HG03442 (cell line): ENCODE results near the gene UBAC2.
"Not testable (repeated sequence)": the region's sequence is repeated elsewhere in the genome, so short reads cannot be mapped to it uniquely, and the experiment has no call there.

Experiments used
- ATAC-seq: cut with Tn5 transposase; IDR thresholded peaks from one replicate; pipeline ENCODE4 v1.9.1; 2021; ENCODE audit warnings: mild to moderate bottlenecking, moderate library complexity; ENCODE audit not compliant: unreplicated experiment

The UBAC2 gene

GRCh38 chr13:99182439-99182838 is 18.2 kb upstream of the UBAC2 start:
- ATAC-seq, result no peak

- ATAC-seq, result no peak
These were observed 15.0 kb upstream of the UBAC2 start for GRCh38 chr13:99185606-99186005.

GRCh38 chr13:99190147-99190985 is 10.3 kb upstream of the UBAC2 start:
- ATAC-seq, result no peak

- no peak for ATAC-seq
These were observed 9.2 kb upstream of the UBAC2 start for GRCh38 chr13:99191336-99191899.

- ATAC-seq, result no peak
These were observed 8.7 kb upstream of the UBAC2 start for GRCh38 chr13:99191900-99192399.

GRCh38 chr13:99192480-99192879 is 8.2 kb upstream of the UBAC2 start:
- ATAC-seq, result no peak

- ATAC-seq, result no peak
These were observed 7.5 kb upstream of the UBAC2 start for GRCh38 chr13:99193152-99193551.

GRCh38 chr13:99196466-99197116 is 4.1 kb upstream of the UBAC2 start:
- no peak for ATAC-seq

- no peak for ATAC-seq
These were observed 3.5 kb upstream of the UBAC2 start for GRCh38 chr13:99197117-99197651.

- ATAC-seq, result no peak
These were observed 868 bp upstream of the UBAC2 start for GRCh38 chr13:99199541-99200431.

- no peak for ATAC-seq
These were observed 3.2 kb downstream of the UBAC2 start for GRCh38 chr13:99203601-99204579.

GRCh38 chr13:99205621-99206220 is 5.1 kb downstream of the UBAC2 start:
- ATAC-seq, result no peak

- no peak for ATAC-seq
These were observed 5.6 kb downstream of the UBAC2 start for GRCh38 chr13:99206226-99206625.

- no peak for ATAC-seq
These were observed 6.2 kb downstream of the UBAC2 start for GRCh38 chr13:99206873-99207272.

- no peak for ATAC-seq
These were observed 6.9 kb downstream of the UBAC2 start for GRCh38 chr13:99207511-99207910.

GRCh38 chr13:99208185-99208584 is 7.5 kb downstream of the UBAC2 start:
- ATAC-seq, result no peak

GRCh38 chr13:99208845-99209527 is 8.3 kb downstream of the UBAC2 start:
- no peak for ATAC-seq

- not testable (repeated sequence) for ATAC-seq
These were observed 10.0 kb downstream of the UBAC2 start for GRCh38 chr13:99210627-99211026.
